Large intestine (tissue), 3 donors: ENCODE measurements around the gene COA7. TPM values are rescaled to one million over a fixed set of nuclear protein-coding genes. Genes with fewer than 3 reads are reported as not detected.

Experiments used
- DNase-seq, 2 donors: peaks; one replicate each; pipeline versions ENCODE4 v3.0.0 to v3.0.0-alpha.2; 2013
- H3K27ac ChIP-seq: one replicate; pipeline ENCODE4 v1.5.1; 2013; ENCODE audit warnings: low read length
- H3K27me3 ChIP-seq: 2 replicates; pipeline ENCODE4 v1.6.1; 2013; ENCODE audit warnings: low read length; ENCODE audit not compliant: control insufficient read depth, insufficient read depth
- H3K36me3 ChIP-seq: 2 replicates; pipeline ENCODE4 v1.6.1; 2013; ENCODE audit warnings: low read length; ENCODE audit not compliant: control insufficient read depth, insufficient read depth
- H3K4me1 ChIP-seq: one replicate; pipeline ENCODE4 v1.6.1; 2013; ENCODE audit warnings: low read length; ENCODE audit not compliant: control insufficient read depth, insufficient read depth
- H3K4me3 ChIP-seq: one replicate; pipeline ENCODE4 v1.5.1; 2013; ENCODE audit warnings: low read length
- H3K9me3 ChIP-seq: one replicate; pipeline ENCODE4 v1.6.1; 2013; ENCODE audit warnings: mild to moderate bottlenecking, low read depth, low read length, moderate library complexity; ENCODE audit not compliant: control insufficient read depth
- WGBS: methylation state at CpG from one replicate; pipeline ENCODE4 v1.1.5; 2013; ENCODE audit warnings: low lambda C conversion rate; ENCODE audit not compliant: insufficient coverage; 5-methylcytosine and 5-hydroxymethylcytosine counted together
- polyA plus RNA-seq: library from polyadenylated mRNA; unstranded; fragments of 120-200 nt; gene quantifications from one replicate; pipeline ENCODE4 v1.2.1, GENCODE V29; 2013

Gene COA7
- polyA plus RNA-seq, 1 donor = 19.9 TPM

- Histone ChIP-seq H3K4me1 (no peaks in the 10 kb centered on the region), H3K27ac (no peak overlapping the region), H3K4me3 (no peak overlapping the region), H3K27me3 (no peaks in the 10 kb centered on the region), H3K9me3 (no peaks in the 10 kb centered on the region), H3K36me3 (no peaks in the 10 kb centered on the region)
- WGBS = no CpG with 5 or more reads among the region's 13 CpGs
- no peak for DNase-seq
Measured at GRCh38 chr1:52659851-52660596, 38.1 kb downstream of the COA7 start.

- no peaks in the 10 kb centered on the region for H3K36me3 ChIP-seq
- WGBS = 100% methylated on average over 1 of the region's 3 CpGs
Measured at GRCh38 chr1:52659356-52659755, 38.8 kb downstream of the COA7 start.

GRCh38 chr1:52658795-52659194, 39.4 kb downstream of the COA7 start:
- no peak for DNase-seq
- no peaks in the 10 kb centered on the region for H3K4me1 ChIP-seq
- no peaks in the 10 kb centered on the region for H3K36me3 ChIP-seq
- WGBS = no CpG with 5 or more reads among the region's 1 CpG
- no peak overlapping the region for H3K4me3 ChIP-seq
- H3K9me3 ChIP-seq = no peaks in the 10 kb centered on the region
- no peaks in the 10 kb centered on the region for H3K27me3 ChIP-seq
- no peak overlapping the region for H3K27ac ChIP-seq

More at GRCh38 chr1:52659356-52659755, 38.8 kb downstream of the COA7 start:
- Histone ChIP-seq H3K27me3 (no peaks in the 10 kb centered on the region), H3K4me1 (no peaks in the 10 kb centered on the region), H3K27ac (no peak overlapping the region), H3K9me3 (no peaks in the 10 kb centered on the region), H3K4me3 (no peak overlapping the region)
- DNase-seq = no peak

- Histone ChIP-seq H3K27me3 (no peaks in the 10 kb centered on the region), H3K4me3 (no peak overlapping the region), H3K27ac (no peak overlapping the region), H3K4me1 (peaks cover 5% of the 10 kb centered on the region), H3K9me3 (no peaks in the 10 kb centered on the region), H3K36me3 (no peaks in the 10 kb centered on the region)
- DNase-seq = no peak
- no CpG with 5 or more reads among the region's 3 CpGs for WGBS
Measured at GRCh38 chr1:52657702-52658101, 40.4 kb downstream of the COA7 start.

- H3K9me3 ChIP-seq = no peaks in the 10 kb centered on the region
Measured at GRCh38 chr1:52654063-52654462, 44.1 kb downstream of the COA7 start.

GRCh38 chr1:52653207-52653849, 44.8 kb downstream of the COA7 start:
- Histone ChIP-seq H3K27ac (no peak overlapping the region), H3K9me3 (no peaks in the 10 kb centered on the region), H3K27me3 (no peaks in the 10 kb centered on the region), H3K4me1 (peaks cover 17% of the 10 kb centered on the region), H3K4me3 (no peak overlapping the region), H3K36me3 (no peaks in the 10 kb centered on the region)
- no peak for DNase-seq
- 80% methylated on average over 1 of the region's 5 CpGs for WGBS

More at GRCh38 chr1:52654063-52654462, 44.1 kb downstream of the COA7 start:
- DNase-seq = no peak
- Histone ChIP-seq H3K27me3 (no peaks in the 10 kb centered on the region), H3K27ac (no peak overlapping the region), H3K4me1 (peaks cover 17% of the 10 kb centered on the region), H3K4me3 (no peak overlapping the region), H3K36me3 (no peaks in the 10 kb centered on the region)

GRCh38 chr1:52651904-52652303, 46.2 kb downstream of the COA7 start:
- Histone ChIP-seq H3K9me3 (no peaks in the 10 kb centered on the region), H3K27me3 (no peaks in the 10 kb centered on the region), H3K27ac (peak overlapping the region; percentile 47), H3K4me1 (peaks cover 17% of the 10 kb centered on the region), H3K4me3 (no peak overlapping the region), H3K36me3 (no peaks in the 10 kb centered on the region)
- WGBS = no CpG with 5 or more reads among the region's 1 CpG
- DNase-seq = peak; percentile 92 to 96

GRCh38 chr1:52645261-52645660, 52.9 kb downstream of the COA7 start:
- Histone ChIP-seq H3K27ac (no peak overlapping the region), H3K27me3 (no peaks in the 10 kb centered on the region), H3K4me3 (no peak overlapping the region), H3K4me1 (peaks cover 4% of the 10 kb centered on the region), H3K9me3 (no peaks in the 10 kb centered on the region), H3K36me3 (no peaks in the 10 kb centered on the region)
- no peak for DNase-seq
- no CpG with 5 or more reads among the region's 6 CpGs for WGBS

- no peaks in the 10 kb centered on the region for H3K27me3 ChIP-seq
- DNase-seq = no peak
- no peak overlapping the region for H3K4me3 ChIP-seq
- H3K36me3 ChIP-seq = no peaks in the 10 kb centered on the region
- no peaks in the 10 kb centered on the region for H3K4me1 ChIP-seq
- no CpG with 5 or more reads among the region's 4 CpGs for WGBS
- no peaks in the 10 kb centered on the region for H3K9me3 ChIP-seq
- H3K27ac ChIP-seq = no peak overlapping the region
Measured at GRCh38 chr1:52641307-52641706, 56.8 kb downstream of the COA7 start.

- Histone ChIP-seq H3K4me1 (no peaks in the 10 kb centered on the region), H3K27ac (no peak overlapping the region), H3K27me3 (no peaks in the 10 kb centered on the region), H3K4me3 (no peak overlapping the region), H3K36me3 (no peaks in the 10 kb centered on the region), H3K9me3 (no peaks in the 10 kb centered on the region)
- no peak for DNase-seq
- WGBS = no CpG with 5 or more reads among the region's 6 CpGs
Measured at GRCh38 chr1:52640697-52641096, 57.5 kb downstream of the COA7 start.

GRCh38 chr1:52637946-52638345, 60.2 kb downstream of the COA7 start:
- Histone ChIP-seq H3K9me3 (no peaks in the 10 kb centered on the region), H3K4me1 (no peaks in the 10 kb centered on the region), H3K4me3 (no peak overlapping the region), H3K27me3 (peaks cover 16% of the 10 kb centered on the region), H3K36me3 (no peaks in the 10 kb centered on the region), H3K27ac (no peak overlapping the region)
- no CpG with 5 or more reads among the region's 4 CpGs for WGBS
- DNase-seq = no peak
